Osteocyte (in vitro differentiated cells): ENCODE measurements around the gene CCR8. TPM values are rescaled to one million over a fixed set of nuclear protein-coding genes. Genes with fewer than 3 reads are reported as not detected.
A peak's percentile ranks its signal among the peaks of the same experiment; 100 is the strongest.

Experiments used
- DNase-seq: peaks from one replicate; pipeline ENCODE4 v3.0.0; 2021; ENCODE audit warnings: mixed read lengths; ENCODE audit not compliant: unreplicated experiment; ENCODE audit errors: extremely low spot score
- H3K27ac Mint-ChIP-seq: one replicate; pipeline ENCODE4 v1.8.0; 2021; ENCODE audit warnings: mild to moderate bottlenecking, mixed read lengths; ENCODE audit not compliant: unreplicated experiment
- H3K27me3 Mint-ChIP-seq: one replicate; pipeline ENCODE4 v1.8.0; 2021; ENCODE audit warnings: mixed read lengths; ENCODE audit not compliant: unreplicated experiment
- H3K36me3 Mint-ChIP-seq: one replicate; pipeline ENCODE4 v1.8.0; 2021; ENCODE audit warnings: mixed read lengths; ENCODE audit not compliant: unreplicated experiment
- H3K4me1 Mint-ChIP-seq: one replicate; pipeline ENCODE4 v1.8.0; 2021; ENCODE audit warnings: mixed read lengths; ENCODE audit not compliant: unreplicated experiment
- H3K4me3 Mint-ChIP-seq: one replicate; pipeline ENCODE4 v1.8.0; 2021; ENCODE audit warnings: mild to moderate bottlenecking, moderate library complexity, mixed read lengths; ENCODE audit not compliant: unreplicated experiment
- H3K9me3 Mint-ChIP-seq: one replicate; pipeline ENCODE4 v1.8.0; 2021; ENCODE audit warnings: mixed read lengths; ENCODE audit not compliant: unreplicated experiment
- total RNA-seq: library from RNA; stranded (reverse); gene quantifications from 2 replicates; pipeline ENCODE4 v1.2.1, GENCODE V29; 2021
- TF ChIP-seq, protein P1 (sequence below): fragments of 200-600 bp; sonication (generic); IDR thresholded peaks from 2 replicates; pipeline ENCODE4 v1.5.0; 2021; ENCODE audit warnings: antibody characterized with exemption, mild to moderate bottlenecking, moderate library complexity

Gene CCR8
- total RNA-seq, 1 donor from 2014 or later, result not detected

DNA sequence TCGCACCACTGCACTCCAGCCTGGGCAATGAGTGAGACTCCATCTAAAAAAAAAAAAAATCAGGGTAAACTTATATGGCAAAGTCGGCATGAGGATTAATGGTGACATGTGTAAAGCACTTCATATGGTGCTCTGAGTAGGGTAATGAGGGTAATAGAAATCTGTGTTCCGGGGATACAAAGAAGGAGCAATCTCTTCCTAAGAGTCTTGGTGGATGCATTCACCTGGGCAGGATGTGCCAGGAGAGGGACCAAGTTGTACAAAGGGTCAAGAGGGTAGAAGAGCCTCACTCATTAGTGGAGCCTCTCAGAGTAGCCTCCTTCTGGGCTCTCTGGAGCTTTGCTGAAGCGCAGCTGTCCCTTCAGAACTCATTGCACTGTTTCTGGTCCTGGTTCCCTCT is 40.4 kb upstream of the CCR8 start:
- H3K27ac Mint-ChIP-seq, result no peak overlapping the region
- no peaks in the 10 kb centered on the region for H3K27me3 Mint-ChIP-seq
- H3K9me3 Mint-ChIP-seq, result no peaks in the 10 kb centered on the region
- H3K4me1 Mint-ChIP-seq, result peaks cover 4% of the 10 kb centered on the region
- TF ChIP-seq, protein P1, sequence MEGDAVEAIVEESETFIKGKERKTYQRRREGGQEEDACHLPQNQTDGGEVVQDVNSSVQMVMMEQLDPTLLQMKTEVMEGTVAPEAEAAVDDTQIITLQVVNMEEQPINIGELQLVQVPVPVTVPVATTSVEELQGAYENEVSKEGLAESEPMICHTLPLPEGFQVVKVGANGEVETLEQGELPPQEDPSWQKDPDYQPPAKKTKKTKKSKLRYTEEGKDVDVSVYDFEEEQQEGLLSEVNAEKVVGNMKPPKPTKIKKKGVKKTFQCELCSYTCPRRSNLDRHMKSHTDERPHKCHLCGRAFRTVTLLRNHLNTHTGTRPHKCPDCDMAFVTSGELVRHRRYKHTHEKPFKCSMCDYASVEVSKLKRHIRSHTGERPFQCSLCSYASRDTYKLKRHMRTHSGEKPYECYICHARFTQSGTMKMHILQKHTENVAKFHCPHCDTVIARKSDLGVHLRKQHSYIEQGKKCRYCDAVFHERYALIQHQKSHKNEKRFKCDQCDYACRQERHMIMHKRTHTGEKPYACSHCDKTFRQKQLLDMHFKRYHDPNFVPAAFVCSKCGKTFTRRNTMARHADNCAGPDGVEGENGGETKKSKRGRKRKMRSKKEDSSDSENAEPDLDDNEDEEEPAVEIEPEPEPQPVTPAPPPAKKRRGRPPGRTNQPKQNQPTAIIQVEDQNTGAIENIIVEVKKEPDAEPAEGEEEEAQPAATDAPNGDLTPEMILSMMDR, result no peak
- no peaks in the 10 kb centered on the region for H3K36me3 Mint-ChIP-seq
- DNase-seq, result no peak
- no peak overlapping the region for H3K4me3 Mint-ChIP-seq

- no peak overlapping the region for H3K27ac Mint-ChIP-seq
- DNase-seq, result no peak
- peaks cover 5% of the 10 kb centered on the region for H3K4me1 Mint-ChIP-seq
- TF ChIP-seq, protein P1, result no peak
- H3K27me3 Mint-ChIP-seq, result no peaks in the 10 kb centered on the region
- H3K9me3 Mint-ChIP-seq, result no peaks in the 10 kb centered on the region
- H3K36me3 Mint-ChIP-seq, result no peaks in the 10 kb centered on the region
- no peak overlapping the region for H3K4me3 Mint-ChIP-seq
Measured at GRCh38 chr3:39290255-39290654, 39.3 kb upstream of the CCR8 start.

GRCh38 chr3:39291903-39292329 is 37.6 kb upstream of the CCR8 start:
- Mint-ChIP-seq H3K9me3 (no peaks in the 10 kb centered on the region), H3K27me3 (no peaks in the 10 kb centered on the region), H3K4me1 (peaks cover 5% of the 10 kb centered on the region), H3K27ac (no peak overlapping the region), H3K4me3 (no peak overlapping the region), H3K36me3 (no peaks in the 10 kb centered on the region)
- TF ChIP-seq, protein P1, result peak; percentile 91
- peak; percentile 89 for DNase-seq

DNA sequence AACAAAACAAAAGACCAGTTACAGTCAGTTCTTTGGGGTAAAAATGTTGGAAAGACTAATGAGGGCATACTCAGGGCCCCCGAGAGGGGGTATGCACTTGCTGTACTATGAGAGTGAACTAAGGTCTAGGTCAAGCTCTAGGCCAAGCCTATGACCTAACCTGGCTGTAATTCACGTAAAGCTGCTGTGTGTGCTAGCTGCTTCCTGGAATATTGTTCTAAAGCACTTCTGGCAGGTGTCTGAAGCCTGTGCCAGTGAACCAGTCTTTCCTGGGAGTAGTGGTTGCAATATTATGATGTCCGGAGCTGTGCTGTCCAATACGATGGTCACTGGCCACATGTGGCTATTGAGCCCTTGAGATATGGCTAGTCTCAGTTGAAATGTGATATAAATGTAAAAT is 36.5 kb upstream of the CCR8 start:
- Mint-ChIP-seq H3K9me3 (no peaks in the 10 kb centered on the region), H3K36me3 (no peaks in the 10 kb centered on the region), H3K27ac (no peak overlapping the region), H3K4me3 (no peak overlapping the region), H3K27me3 (no peaks in the 10 kb centered on the region), H3K4me1 (peaks cover 5% of the 10 kb centered on the region)
- no peak for DNase-seq
- TF ChIP-seq, protein P1, result no peak

GRCh38 chr3:39294446-39295183 is 34.9 kb upstream of the CCR8 start:
- H3K4me3 Mint-ChIP-seq, result no peak overlapping the region
- TF ChIP-seq, protein P1, result no peak
- no peak overlapping the region for H3K27ac Mint-ChIP-seq
- peaks cover 11% of the 10 kb centered on the region for H3K9me3 Mint-ChIP-seq
- DNase-seq, result no peak
- H3K27me3 Mint-ChIP-seq, result no peaks in the 10 kb centered on the region
- peaks cover 5% of the 10 kb centered on the region for H3K4me1 Mint-ChIP-seq
- no peaks in the 10 kb centered on the region for H3K36me3 Mint-ChIP-seq
